Ovary (tissue), 9 donors: Measurements from ENCODE around the gene C3orf33. TPM values are rescaled to one million over a fixed set of nuclear protein-coding genes. Genes with fewer than 3 reads are reported as not detected.

Experiments
- DNase-seq, 5 donors: peaks; one replicate each; pipeline ENCODE4 v3.0.0-alpha.2; 2019 to 2020
- H3K27ac ChIP-seq, 2 donors: fragments of 200-600 bp; one replicate each; pipeline versions ENCODE4 v1.5.1 to v1.8.0; 2019 to 2022
- H3K27me3 ChIP-seq: fragments of 200-600 bp; one replicate; pipeline ENCODE4 v1.8.0; 2022
- H3K36me3 ChIP-seq: fragments of 200-600 bp; sonication (generic); one replicate; pipeline ENCODE4 v1.5.1; 2019
- H3K4me1 ChIP-seq: one replicate; pipeline ENCODE4 v1.8.1; 2013; ENCODE audit warnings: mild to moderate bottlenecking, moderate library complexity; ENCODE audit not compliant: insufficient read depth
- H3K4me3 ChIP-seq: fragments of 200-600 bp; sonication (generic); one replicate; pipeline ENCODE4 v1.5.1; 2017
- H3K9me3 ChIP-seq, 2 donors: fragments of 200-600 bp in 1 of 2; sonication (generic) in 1 of 2; one replicate each; pipeline versions ENCODE4 v1.5.1 to v1.8.1; 2013 to 2019; ENCODE audit warnings: mild to moderate bottlenecking in 1 of 2, moderate library complexity in 1 of 2
- EP300 ChIP-seq: sonication (generic); formaldehyde crosslinking; IDR thresholded peaks from one replicate; pipeline ENCODE4 v1.6.1; 2017; ENCODE audit warnings: antibody characterized with exemption
- POLR2A ChIP-seq: fragments of 450-650 bp; IDR thresholded peaks from one replicate; pipeline ENCODE4 v1.6.1; 2017; ENCODE audit warnings: antibody characterized with exemption, mild to moderate bottlenecking, moderate library complexity
- WGBS, 3 donors: extraction: QIAGEN DNeasy Blood & Tissue Kit in 1 of 3; methylation state at CpG; one replicate each; pipeline versions ENCODE4 v1.1.5 to v1.1.7; 2013 to 2017; 5-methylcytosine and 5-hydroxymethylcytosine counted together
- intact Hi-C, 4 donors: fragments of 100-400 bp; cut with DNase I; formaldehyde crosslinking; loops; one replicate each; pipeline versions ENCODE4 v1.11.0 to v1.15.1; 2022 to 2023
- polyA plus RNA-seq, 2 donors: library from polyadenylated mRNA; stranded (reverse); fragments of 200-250 nt in 1 of 2; fragments of 350-450 nt in 1 of 2; fragmentation: Illumina TruSeq in 1 of 2; extraction: RNeasy Lipid Tissue Mini Kit (QIAGEN cat#74804) in 1 of 2; gene quantifications; one replicate each; pipeline ENCODE4 v1.2.3, GENCODE V29; 2013 to 2014
- total RNA-seq, 7 donors: library from RNA; depleted of rRNA in 2 of 7; stranded (reverse); fragments of >200 nt in 2 of 7; fragmentation: NEBNext Ultra II Directional in 3 of 7; extraction: Animal tissue kit (Norgen Biotek cat#: 25700) in 3 of 7; gene quantifications; one replicate each; pipeline versions ENCODE4 v1.1.0 to v1.2.4, GENCODE V29; 2016 to 2023
- TF ChIP-seq, protein P1 (sequence below), 3 donors: fragments of 450-650 bp in 2 of 3; fragments of 200-600 bp in 1 of 3; IDR thresholded peaks; one replicate each; pipeline versions ENCODE4 v1.5.1 to v1.8.0; 2016 to 2022; ENCODE audit warnings: antibody characterized with exemption in 3 of 3, mild to moderate bottlenecking in 1 of 3
- donor health status: DM: no; HTN: no; CAD: no; lungs with moderate emphysema.
- donor health status: DM: no; HTN: no; CAD: no.
- donor health status: Bipolar disorder and iron deficiency.
- donor health status: DM: yes; HTN: yes; CAD: no.
- donor health status: DM: no; HTN: no; CAD: no.
- donor health status: DM: yes; HTN: yes; CAD: no.

The C3orf33 gene
- total and polyA plus RNA-seq, 9 donors = 4.5 to 7.6 (median 6.3) TPM

DNA sequence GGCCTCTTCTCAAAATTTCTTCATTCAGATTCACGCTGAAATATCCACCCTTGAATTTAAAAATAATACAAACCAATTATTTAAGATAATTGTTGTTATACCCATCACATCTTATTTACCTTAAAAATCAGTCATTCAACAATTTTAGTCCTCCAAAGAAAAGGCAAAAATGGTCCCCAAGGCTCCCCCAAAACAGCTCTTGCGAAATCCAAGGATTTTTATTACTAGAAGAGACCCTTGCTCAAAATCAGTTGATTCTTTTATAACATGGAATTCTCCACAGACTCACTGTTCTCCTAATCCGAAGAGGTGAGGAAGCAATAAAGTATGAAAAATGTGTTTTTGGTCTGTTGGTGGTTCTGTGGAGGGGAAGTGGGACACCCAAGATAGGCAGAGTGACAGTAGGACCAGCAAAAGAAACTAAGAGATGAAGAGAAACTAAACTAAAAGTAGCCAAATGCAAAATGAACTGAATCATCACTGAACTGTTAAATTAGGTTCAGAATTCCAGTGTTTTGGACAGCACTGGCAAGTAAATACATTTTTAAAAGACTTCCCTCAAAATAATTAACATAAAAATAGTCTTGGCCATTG, 42.1 kb downstream of the C3orf33 start:
- no peak for DNase-seq
- Histone ChIP-seq H3K36me3 (no peaks in the 10 kb centered on the region), H3K4me1 (no peaks in the 10 kb centered on the region), H3K27ac (no peak overlapping the region), H3K9me3 (no peaks in the 10 kb centered on the region), H3K4me3 (no peak overlapping the region), H3K27me3 (no peaks in the 10 kb centered on the region)
- 81 to 87% (median 84%) methylated on average over 3 of the region's 3 CpGs for WGBS, 3 donors
- intact Hi-C loops = no loop called here
- no peak for TF ChIP-seq EP300
- TF ChIP-seq POLR2A = no peak
- TF ChIP-seq, protein P1, sequence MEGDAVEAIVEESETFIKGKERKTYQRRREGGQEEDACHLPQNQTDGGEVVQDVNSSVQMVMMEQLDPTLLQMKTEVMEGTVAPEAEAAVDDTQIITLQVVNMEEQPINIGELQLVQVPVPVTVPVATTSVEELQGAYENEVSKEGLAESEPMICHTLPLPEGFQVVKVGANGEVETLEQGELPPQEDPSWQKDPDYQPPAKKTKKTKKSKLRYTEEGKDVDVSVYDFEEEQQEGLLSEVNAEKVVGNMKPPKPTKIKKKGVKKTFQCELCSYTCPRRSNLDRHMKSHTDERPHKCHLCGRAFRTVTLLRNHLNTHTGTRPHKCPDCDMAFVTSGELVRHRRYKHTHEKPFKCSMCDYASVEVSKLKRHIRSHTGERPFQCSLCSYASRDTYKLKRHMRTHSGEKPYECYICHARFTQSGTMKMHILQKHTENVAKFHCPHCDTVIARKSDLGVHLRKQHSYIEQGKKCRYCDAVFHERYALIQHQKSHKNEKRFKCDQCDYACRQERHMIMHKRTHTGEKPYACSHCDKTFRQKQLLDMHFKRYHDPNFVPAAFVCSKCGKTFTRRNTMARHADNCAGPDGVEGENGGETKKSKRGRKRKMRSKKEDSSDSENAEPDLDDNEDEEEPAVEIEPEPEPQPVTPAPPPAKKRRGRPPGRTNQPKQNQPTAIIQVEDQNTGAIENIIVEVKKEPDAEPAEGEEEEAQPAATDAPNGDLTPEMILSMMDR (IDR thresholded peaks at IDR 0.05) = no peak

DNA sequence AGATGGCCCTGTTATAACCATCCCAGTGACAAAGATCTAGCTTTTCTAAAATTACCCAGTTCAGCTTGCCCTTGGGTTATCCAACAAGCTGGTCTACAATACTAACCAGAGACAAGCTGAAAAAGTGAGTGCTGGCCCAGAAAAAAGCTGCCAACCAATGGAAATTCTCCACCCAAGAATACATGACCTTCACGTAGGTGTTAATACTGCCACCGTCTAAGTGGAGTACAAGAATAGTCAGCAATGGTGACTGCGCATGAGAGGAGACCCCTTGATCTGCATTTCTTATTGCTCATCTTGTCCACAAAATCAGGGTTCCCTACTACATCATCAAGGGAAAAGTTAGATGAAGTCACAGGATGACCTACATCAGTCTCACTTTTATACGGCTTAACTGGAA, 45.4 kb downstream of the C3orf33 start:
- no peaks in the 10 kb centered on the region for H3K36me3 ChIP-seq
- no peaks in the 10 kb centered on the region for H3K9me3 ChIP-seq
- H3K27me3 ChIP-seq = no peaks in the 10 kb centered on the region
- H3K27ac ChIP-seq = no peak overlapping the region
- TF ChIP-seq, protein P1 (IDR thresholded peaks at IDR 0.05) = no peak
- TF ChIP-seq EP300 (no peak), POLR2A (no peak)
- WGBS, 3 donors = 91 to 94% (median 93%) methylated on average over 4 of the region's 4 CpGs
- H3K4me1 ChIP-seq = no peaks in the 10 kb centered on the region
- H3K4me3 ChIP-seq = no peak overlapping the region
- DNase-seq = no peak
- intact Hi-C loops = no loop called here

DNA sequence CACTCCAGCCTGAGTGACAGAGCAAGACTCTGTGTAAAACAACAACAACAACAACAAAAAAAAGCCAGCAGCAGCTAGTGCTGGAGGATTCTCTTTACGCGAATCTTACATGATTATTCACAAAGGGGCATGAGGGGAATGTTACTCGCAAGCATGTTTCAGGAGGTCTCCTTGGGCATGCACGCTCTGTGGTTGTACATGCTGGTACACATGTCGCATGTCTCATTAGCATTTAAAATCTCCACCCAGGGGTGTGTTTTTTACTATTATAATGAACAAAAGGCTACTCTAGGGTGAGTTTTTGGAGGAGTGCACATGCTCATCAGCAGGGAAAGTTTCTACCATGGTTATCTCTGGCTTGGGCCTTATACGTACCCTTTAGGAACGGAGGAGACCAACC, 48.5 kb downstream of the C3orf33 start:
- no peak overlapping the region for H3K4me3 ChIP-seq
- no peaks in the 10 kb centered on the region for H3K4me1 ChIP-seq
- H3K36me3 ChIP-seq = no peaks in the 10 kb centered on the region
- intact Hi-C loops = no loop called here
- H3K27me3 ChIP-seq = no peaks in the 10 kb centered on the region
- no peaks in the 10 kb centered on the region for H3K9me3 ChIP-seq
- no peak overlapping the region for H3K27ac ChIP-seq
- 85 to 92% (median 91%) methylated on average over 7 of the region's 7 CpGs for WGBS, 3 donors
- no peak for DNase-seq
- TF ChIP-seq POLR2A = no peak
- no peak for TF ChIP-seq EP300
- TF ChIP-seq, protein P1 (IDR thresholded peaks at IDR 0.05) = no peak

DNA sequence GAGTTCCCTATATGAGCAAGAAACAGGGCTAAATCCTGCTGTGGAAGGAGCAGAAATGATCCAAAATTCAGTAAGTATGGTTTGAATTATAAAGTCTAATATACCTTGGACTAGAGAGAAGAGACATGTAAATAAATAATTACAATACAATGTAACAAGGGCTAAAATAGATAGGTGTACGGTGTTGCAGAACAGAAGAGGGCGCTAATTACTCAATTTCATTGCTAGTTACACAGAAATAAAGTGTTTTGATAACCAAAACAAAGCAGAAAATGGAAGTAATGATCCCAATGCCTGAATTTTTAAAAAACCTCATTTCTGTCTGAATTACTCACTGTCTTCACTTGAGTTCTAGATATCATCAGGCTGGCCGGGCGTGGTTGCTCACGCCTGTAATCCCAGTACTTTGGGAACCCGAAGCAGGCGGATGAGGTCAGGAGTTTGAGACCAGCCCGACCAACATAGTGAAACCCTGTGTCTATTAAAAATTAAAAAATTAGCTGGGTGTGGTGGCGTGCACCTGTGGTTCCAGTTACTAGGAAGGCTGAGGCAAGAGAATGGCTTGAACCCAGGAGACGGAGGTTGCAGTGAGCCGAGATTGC, 52.9 kb downstream of the C3orf33 start:
- intact Hi-C loops = no loop called here
- 78 to 81% (median 79%) methylated on average over 11 of the region's 11 CpGs for WGBS, 3 donors
- no peak overlapping the region for H3K27ac ChIP-seq
- no peaks in the 10 kb centered on the region for H3K4me1 ChIP-seq
- H3K9me3 ChIP-seq = no peaks in the 10 kb centered on the region
- H3K36me3 ChIP-seq = no peaks in the 10 kb centered on the region
- no peak for DNase-seq
- no peaks in the 10 kb centered on the region for H3K27me3 ChIP-seq
- H3K4me3 ChIP-seq = no peak overlapping the region
- TF ChIP-seq EP300 = no peak
- TF ChIP-seq, protein P1 (IDR thresholded peaks at IDR 0.05) = no peak
